NCI-H1930 (cell line): ENCODE data around the gene STMP1.

Experiments used
- DNase-seq, 2 experiments: peaks; one replicate each; lab custom pipeline; 2025; lab: John Stamatoyannopoulos, UW

The STMP1 gene

DNA sequence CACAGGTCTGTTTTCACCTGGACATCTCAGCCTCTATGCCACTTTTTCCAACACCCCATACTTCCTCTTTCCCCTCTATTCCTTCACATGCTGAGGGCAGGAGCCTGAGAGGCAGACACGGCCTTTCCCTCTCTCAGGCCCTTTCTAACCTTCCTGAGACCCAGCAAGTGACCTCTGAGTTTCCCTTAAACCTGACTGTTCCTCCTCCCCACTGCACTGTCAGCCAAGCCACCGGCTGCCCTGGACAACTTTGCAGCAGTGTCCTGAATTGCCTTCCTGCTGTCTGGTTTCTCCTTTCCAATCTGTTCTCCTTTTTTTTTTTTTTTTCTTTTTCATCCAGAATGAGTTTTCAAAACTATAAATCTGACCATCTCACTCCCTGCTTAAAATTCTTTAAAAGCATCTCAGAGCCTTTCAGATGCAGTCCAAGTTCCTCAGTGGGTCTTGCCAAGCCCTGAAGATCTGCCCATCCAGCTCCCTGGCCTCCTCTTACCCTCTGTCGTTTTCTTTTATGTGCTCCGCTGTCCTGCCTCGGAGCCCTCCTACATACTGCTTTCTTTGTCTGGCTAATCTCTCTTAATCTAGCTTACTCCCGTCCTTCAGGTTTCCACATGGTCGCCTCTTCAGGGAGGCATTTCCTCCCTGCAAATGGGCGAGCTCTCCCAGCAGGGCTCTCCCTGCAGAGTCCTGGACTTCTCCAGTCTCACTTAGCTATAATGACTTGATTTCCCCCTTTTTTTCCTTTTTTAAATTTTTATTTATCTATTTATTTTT, 35.1 kb downstream of the STMP1 start:
- DNase-seq = no peak

DNA sequence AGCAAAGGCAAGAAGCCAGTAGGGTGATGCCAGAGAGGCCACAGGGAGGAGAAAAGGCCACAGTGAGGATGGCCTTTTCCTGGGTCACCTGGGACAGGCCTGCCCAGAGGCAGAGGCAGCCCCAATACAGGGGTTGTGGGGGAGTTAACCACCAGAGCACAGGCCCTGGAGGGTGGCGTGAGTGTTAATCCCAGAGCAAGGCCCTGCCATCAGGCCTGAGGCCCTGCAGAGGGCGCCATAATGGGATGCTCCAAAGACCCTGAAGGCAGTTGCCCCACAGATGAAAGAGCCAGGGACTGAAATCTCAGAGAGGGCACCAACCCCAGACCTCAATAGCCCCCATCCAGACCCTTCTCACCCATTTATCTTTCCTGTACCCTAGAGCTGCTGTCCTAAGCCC, 41.8 kb downstream of the STMP1 start:
- peak in 1 of 2 experiments; percentile 9 for DNase-seq

DNA sequence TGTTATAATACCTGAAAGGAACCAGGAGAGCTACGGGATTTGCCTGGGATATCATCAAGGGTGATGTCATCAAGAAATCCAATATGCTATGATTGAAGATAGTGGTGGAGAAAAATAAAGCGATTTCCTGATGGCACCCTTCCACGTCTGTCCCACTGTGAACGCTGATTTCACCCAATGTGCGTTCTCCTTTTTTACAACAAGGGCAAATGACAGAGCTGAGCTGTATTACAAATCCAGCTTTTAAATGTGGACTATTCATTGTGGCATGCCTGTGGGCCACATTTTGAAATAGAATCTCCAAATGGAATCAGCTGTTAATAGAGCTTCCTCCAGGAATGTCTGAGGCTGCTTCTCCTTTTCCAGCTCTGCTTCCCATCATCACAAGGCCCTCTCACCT, 42.4 kb downstream of the STMP1 start:
- no peak for DNase-seq

DNA sequence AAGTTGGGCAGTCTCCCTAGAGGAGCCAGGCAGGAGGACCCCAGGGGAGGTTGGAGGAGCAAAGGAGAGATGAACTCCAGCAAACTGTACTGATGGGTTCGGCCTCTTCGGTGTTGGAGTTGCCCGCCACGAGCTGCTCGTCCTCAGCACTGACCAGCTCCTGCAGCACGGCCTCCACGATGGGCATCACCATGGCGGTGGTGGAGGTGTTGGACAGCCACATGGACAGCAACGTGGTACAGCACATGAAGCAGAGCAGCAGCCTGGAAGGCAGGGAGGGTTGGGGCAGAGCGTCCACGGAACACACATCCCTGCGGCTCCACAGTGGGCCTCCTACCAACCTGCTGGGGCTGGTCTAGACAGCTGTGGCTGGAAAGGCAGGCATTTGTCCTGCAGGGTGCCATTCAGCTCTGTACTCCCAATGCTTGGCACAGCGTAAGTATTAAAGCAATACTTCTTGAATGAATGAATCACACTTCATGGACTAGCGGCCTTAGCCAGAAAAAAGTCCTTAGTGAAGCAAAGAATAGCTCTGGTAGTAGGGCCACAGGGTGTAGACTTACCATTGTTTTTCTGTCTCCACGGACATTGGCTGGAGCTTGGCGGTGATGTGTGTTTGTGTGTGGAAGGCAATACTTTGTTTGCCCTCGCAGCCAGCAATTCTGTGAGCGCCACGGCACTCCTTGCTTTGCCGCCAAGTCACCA, 43.9 kb downstream of the STMP1 start:
- no peak for DNase-seq

DNA sequence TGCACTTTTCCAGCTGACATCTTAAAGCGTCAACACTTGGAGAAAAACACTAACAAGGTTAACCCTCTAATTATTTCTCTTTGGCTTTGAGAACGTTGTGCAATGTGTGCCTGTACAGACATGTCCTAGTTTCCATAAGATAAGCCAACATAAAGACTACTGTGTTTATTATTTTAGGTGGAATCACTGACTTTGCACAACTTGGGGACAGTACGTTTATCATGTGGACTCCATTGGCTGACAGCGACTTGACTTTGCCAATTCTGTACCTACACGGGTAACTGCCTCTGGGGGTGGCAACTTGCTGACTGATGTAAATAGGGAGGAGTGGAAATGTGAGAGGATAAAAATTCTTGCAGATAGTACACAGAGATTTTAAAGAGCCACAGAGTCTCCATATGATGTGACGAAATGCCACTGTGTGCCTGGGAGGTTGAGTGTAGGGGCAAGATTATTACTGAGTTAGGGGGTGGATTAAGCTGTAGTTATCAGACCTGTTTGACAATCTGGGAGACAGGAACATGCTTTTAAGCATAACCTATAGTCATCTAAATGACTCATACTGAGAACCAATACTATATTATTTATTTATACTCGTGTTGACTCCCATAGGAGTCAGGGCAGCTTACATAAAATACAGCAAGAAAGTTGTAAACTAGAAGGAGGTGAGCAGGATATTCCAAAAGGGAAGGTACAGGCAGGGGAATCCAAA, 44.7 kb downstream of the STMP1 start:
- no peak for DNase-seq

DNA sequence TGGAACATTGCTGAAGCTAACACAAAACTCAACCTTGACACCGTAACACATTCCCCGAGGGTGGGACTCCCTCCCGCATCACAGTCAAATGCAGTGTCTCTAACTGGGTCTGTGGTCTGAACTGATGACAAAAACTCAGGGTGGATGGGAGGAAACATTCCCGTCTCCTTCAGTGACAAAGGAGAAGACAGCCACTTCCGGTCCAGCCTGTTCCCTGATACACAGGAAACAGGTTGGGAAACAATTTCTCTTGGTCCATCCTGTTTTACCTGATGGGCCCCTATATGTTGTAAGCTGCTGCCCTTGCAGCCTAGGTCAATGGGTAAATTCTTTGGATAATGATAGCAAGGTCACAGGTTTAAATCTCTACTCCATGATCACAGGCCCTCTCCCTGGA, 45.3 kb downstream of the STMP1 start:
- no peak for DNase-seq

DNA sequence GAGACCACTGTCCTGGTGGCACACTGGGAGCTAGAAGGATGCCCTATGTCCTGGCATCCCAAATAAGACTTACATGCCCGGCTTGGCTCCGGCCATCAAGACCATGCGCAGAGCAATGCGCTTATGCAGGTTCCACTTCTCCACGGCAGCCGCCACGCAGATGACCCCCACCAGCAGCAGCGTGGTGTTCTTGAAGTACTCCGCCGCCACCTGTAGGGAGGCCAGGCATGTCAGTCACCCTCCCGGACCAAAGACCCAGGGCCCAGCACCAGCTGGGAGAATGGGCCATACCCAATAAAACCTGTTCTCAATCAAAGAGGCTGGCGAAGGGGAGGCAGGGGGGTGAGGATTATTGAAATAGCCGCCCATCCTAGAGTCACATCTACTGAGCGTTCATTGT, 45.7 kb downstream of the STMP1 start:
- DNase-seq = no peak

DNA sequence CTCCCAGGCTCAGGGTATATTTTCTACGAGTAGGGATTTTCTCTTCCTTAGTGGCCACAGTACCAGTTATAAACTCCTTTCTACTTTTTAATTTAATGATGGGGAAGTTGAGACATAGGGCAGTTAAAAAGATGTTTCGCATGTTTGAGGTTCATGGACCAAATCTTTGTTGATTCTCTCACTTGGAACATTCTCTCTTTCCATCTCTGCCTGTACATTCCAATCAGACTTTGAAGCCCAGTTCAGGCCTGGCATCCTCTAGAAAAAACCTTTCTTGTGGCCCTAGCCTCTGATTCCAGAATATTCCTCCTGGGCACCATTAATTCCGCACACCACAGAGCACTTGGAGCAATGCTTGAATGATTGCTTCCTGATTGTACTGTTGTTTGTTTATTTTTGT, 47.2 kb downstream of the STMP1 start:
- no peak for DNase-seq

DNA sequence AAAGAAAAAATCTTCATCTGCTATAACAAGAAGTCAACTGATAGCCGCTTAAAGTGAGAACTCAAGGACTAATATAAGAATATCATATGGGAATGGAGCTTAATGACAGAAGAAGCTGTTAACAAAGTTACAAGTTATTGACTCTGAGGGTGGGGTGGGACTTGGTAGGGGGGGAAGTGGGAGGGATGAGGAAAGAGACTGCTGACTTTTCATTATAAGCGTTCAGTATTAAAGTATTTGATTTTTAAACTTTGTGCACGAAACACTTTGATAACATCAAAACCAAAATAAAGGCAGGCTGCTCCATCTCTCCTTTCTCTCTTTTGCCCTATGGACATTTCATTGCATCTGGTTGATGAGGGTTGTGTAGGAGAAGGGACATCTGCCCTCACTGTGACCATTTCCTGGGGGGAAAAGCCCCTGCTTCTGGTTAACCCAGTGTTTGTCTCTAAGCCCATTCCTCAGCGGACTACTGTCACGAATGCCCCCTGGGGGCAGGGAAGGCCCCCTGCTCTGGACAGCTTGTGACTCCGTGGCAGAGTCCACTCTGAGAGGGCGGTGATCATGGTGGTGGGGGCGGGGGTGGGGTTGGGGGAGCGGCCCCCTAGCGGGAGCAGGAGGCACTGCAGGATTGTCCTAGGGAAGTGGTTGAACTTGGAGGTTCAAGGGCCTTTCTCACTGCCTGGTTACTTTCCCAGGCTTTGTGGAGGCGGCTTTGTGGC, 48.3 kb downstream of the STMP1 start:
- DNase-seq = no peak

DNA sequence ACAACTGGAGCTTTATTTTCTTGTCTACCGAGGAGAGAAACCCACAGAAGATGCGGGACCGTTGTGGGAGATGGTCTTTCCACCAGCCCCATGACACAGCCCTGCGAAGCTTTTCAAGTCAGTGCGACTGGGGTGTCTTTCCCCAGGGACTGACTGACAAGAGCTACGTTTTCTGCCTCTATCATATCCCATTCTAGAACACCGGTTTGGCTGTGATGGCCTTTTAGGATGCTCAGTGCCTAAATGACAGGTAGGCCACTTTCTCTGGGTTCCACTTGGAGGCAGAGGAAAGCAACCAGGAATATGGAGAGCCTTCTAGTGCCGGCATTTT, 48.8 kb downstream of the STMP1 start:
- no peak for DNase-seq

DNA sequence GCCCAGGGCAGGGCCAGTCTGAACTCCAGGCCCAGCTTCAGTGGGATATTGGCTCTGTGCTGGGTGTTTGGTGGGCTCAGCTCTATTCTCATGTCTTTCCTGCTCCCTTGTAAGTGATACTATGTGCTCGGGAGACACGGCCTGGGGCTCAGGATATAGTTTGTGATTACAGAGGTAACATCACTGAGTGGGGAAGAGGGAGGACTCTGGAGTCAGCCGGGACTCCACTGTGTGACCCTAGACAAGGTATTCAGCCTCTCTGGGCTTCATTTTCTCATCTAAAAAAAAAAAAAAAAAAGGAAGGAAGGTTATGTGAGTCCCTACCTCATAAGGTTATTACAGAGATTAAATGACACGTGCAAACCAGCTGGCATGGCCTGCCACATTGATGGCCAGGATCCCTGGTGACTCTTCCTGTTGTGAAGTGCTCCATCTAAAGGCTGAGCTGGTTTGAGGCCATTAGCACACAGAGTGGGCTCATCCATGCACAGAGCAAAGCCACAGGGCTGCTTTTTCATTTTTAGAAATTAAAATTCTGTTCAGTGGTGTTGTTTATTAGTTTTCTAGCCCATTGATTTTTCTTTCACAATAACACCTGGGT, 50.0 kb downstream of the STMP1 start:
- DNase-seq = no peak

DNA sequence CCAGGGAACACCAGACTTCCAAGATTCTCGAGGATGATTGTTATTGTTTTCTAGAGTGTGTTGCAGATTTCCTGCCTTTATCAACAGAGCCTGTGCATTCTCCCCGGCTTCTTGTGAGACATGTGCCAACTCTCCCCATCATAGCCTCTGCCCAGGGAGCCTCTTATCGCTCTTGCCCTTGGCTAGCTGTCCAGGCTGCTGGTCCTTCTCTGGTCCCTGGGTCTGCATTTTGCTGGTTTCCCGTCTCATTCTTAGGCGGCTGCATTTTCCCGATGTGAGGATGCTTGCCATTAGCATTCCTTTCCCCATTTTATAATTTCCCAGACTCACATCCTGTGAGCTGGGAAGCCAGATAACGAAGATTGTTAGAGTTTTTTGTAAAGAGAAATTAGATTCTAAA, 50.5 kb downstream of the STMP1 start:
- no peak for DNase-seq

DNA sequence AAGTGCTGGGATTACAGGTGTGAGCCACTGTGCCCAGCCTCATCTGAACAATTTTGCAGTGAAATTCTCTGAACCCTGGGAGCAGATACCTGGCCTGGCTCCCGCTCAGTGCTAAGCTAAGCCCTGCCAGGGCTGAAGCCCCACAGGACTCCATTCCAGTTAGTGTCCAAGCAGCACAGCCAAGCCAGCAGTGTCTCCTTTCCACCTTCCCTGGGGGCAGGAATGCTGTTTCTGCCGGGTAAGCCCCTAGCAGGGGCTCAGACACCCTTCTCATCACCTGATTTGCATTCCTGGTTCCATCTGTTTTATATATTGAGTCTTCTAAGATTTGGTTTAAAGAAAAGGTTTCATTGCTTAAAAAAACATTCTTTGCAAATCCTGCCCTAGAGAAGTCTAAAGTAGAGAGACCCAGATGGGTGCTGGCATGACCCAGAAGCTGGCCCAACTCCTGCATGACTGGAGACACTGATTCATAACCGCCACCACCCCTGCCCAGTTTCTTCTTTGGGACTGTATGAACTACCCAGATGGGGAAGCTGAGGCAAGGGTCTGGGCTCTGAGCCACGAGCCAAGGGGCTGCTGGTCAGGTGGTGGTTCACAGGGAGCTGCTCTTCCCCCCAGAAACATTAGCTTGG, 51.6 kb downstream of the STMP1 start:
- no peak for DNase-seq

DNA sequence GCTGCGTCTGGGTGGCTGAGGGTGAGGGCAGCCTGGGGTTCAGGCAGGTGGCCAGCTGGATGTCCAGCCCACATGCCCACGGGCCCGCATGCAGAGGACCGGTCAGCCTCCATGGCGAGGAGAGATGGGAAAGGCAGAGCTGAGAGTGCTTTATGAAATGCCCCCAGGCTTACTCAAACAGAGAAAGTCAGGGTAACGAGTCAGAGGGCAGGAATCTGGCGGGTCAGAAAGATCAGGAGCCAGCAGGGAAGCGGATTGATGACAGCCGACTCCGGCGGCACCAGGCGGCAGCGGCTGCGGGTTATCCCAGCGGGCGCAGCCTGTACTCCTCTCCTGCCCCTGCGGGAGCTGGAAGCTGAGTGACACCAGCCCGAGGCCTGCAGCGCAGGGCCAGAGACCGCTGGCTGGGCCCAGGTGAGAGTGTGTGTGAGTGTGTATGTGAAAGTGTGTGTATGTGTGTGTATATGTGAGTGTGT, 52.3 kb downstream of the STMP1 start:
- no peak for DNase-seq

DNA sequence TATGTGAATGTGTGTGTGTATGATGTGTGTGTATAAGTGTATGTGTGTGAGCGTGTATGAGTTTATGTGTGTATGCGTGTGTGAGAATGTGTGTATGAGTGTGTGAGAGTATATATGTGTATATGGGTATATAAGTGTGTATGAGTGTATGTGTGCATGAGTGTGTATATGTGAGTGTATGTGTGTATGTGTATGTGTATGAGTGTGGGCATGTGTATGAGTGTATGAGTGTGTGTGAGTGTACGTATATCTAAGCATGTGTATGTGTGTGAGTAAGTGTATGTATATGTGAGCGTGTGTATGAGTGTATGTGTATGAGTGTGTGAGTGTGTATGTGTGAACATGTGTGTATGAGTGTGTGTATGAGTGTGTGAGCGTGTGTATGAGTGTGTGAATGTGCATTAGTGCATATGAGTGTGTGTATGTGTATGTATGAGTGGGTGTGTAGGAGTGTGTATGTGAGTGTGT, 52.8 kb downstream of the STMP1 start:
- no peak for DNase-seq

DNA sequence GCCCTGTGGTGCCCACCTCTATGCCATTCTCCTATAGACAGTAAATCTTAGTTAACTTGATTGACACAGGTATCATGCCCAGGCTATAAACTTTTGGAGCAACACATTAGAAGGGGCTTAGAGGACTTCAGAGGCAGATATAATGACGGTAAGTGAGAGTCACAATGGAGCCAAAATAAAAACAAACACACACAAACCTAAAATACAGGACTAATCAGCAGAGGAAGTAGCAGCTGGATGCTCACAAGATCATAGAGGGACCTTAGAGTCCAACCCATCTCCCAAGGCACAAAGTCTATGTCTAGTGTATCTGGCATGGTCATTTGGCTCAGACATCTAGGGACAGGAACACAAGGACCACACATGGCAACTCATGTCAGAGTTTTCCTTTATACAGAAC, 53.4 kb downstream of the STMP1 start:
- no peak for DNase-seq

DNA sequence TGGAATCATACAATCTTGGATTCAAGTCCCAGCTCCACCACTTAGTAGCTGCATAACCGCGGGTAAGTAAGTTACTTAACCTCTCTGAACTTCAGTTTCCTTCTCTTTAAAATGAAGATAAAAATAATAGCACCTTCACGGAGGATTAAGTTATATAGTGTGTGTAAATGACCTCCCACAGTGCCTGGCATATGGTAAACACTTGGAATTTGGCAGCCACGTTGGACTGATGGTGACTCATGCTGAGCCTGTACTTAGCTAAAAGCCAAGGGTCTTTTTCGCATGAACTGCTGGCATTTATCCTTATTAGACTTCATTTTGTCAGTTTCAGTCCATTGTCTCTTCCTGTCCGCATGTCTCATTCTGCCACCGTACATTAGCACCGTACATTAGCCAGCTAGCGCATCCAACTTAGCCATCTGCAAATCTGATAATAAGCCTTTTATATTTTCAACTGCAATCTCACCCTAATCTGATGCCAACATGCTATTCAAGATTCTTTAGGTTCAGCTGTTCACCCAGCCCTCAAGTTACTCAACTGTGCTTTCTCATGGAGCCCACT, 54.4 kb downstream of the STMP1 start:
- DNase-seq = no peak

DNA sequence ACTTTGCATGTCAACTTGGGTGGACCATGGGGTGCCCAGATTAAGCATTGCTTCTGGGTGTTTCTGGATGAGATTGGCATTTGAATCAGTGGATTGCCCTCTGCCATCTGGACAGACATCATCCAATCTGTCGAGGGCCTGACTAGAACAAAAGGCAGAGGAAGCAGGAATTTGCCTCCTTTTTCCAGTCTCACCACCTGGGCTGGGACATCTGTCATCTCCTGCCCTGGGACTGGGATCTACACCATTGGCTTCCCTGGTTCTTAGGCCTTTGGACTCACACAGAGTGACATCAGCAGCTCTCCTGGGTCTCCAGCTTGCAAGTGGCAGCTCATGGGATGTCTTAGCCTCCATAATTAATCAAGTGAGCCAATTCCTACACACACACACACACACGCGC, 55.4 kb downstream of the STMP1 start:
- DNase-seq = no peak

DNA sequence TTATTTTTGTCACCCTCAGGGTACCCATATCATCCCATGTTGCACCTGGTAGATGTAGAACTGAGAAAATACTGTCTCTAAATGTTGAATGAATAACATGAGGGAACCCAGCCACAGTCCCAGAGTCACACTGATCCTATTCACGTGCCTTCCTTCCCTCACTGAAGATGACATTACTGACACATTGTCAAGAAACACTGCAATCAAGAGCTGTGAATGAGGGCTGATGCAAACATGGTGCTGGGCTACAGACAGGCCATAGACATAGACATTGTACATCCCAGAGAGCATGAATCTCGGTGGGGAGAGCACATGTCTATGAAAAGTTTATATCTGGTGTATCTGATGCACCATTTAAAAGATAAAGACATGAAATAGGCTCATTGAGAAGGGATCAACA, 55.9 kb downstream of the STMP1 start:
- no peak for DNase-seq

DNA sequence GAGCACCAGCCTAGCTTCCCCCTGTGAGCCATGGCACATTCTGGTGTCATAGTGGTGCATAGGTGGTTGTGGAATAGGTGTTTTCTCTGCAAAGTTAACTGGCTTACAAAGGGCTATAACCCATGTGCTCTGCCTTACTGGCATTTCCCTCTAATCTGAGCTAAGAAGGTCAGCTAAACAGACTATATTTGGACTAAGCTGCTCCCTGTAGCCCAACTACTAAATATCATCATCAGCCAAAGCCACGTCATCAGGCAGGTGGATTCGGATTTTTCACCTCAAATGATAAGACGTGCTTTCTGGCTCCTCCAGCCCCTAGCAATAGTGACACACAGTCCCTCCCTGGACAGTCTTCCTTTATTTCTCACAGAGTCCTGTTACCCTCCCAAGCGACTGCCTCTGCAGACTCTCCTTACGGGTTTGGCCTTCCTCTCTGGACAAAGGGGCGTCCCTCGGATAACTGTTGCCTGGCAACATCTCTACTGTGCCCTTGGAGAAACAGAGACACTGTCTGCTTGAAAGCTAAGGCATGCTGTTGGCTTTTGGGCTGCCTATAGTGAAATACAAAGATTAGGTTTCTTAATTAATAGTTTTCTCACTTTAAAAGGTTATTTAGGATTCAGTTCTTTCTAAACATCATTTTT, 56.6 kb downstream of the STMP1 start:
- no peak for DNase-seq

DNA sequence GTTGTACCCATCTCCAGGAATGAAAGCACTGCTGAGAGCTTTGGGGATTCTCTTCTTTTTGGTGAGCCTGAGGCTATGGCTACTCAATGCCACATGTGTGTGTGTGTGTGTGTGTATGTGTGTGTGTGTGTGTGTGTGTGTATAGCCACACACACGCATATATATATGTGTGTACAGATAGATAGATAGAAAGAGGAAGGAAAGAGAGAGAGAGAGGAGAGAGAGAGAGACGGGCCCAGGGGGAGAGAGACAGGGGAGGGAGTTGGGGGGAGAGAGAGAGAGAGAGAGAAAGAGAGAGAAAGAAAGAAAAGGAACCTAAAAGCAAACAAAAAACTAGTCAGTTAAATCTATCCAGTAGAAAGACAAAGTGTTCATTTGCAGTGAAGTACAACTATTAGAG, 57.4 kb downstream of the STMP1 start:
- DNase-seq = no peak
